Measurements from ENCODE around the gene CSF2. TPM values are rescaled to one million over a fixed set of nuclear protein-coding genes. Genes with fewer than 3 reads are reported as not detected.

The CSF2 gene
- not detected in 2 replicates for total RNA-seq

DNA sequence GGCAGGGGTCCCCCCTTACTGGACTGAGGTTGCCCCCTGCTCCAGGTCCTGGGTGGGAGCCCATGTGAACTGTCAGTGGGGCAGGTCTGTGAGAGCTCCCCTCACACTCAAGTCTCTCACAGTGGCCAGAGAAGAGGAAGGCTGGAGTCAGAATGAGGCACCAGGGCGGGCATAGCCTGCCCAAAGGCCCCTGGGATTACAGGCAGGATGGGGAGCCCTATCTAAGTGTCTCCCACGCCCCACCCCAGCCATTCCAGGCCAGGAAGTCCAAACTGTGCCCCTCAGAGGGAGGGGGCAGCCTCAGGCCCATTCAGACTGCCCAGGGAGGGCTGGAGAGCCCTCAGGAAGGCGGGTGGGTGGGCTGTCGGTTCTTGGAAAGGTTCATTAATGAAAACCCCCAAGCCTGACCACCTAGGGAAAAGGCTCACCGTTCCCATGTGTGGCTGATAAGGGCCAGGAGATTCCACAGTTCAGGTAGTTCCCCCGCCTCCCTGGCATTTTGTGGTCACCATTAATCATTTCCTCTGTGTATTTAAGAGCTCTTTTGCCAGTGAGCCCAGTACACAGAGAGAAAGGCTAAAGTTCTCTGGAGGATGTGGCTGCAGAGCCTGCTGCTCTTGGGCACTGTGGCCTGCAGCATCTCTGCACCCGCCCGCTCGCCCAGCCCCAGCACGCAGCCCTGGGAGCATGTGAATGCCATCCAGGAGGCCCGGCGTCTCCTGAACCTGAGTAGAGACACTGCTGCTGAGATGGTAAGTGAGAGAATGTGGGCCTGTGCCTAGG lies at the start of gene CSF2:
CSF2 (plus strand) TSS at position 559 of the 783 bp plus-strand sequence; CDS start at position 594, 35 bp downstream.
- TF ChIP-seq, protein P1, sequence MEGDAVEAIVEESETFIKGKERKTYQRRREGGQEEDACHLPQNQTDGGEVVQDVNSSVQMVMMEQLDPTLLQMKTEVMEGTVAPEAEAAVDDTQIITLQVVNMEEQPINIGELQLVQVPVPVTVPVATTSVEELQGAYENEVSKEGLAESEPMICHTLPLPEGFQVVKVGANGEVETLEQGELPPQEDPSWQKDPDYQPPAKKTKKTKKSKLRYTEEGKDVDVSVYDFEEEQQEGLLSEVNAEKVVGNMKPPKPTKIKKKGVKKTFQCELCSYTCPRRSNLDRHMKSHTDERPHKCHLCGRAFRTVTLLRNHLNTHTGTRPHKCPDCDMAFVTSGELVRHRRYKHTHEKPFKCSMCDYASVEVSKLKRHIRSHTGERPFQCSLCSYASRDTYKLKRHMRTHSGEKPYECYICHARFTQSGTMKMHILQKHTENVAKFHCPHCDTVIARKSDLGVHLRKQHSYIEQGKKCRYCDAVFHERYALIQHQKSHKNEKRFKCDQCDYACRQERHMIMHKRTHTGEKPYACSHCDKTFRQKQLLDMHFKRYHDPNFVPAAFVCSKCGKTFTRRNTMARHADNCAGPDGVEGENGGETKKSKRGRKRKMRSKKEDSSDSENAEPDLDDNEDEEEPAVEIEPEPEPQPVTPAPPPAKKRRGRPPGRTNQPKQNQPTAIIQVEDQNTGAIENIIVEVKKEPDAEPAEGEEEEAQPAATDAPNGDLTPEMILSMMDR (IDR thresholded peaks at IDR 0.05; ENCODE audit: insufficient read depth, low read length, severe bottlenecking), result no peak
- no peak within 1 kb of the TSS for H3K4me3 ChIP-seq (ENCODE audit: low read depth, low read length)
- peaks cover 3% of the 10 kb centered on the region for H3K27me3 ChIP-seq (ENCODE audit: control insufficient read depth, insufficient read depth, low read length)
- no peak for FAIRE-seq
- no peaks in the 10 kb centered on the region for H3K36me3 ChIP-seq (ENCODE audit: control insufficient read depth, insufficient read depth, low read length)
- peak; percentile 88 for DNase-seq (ENCODE audit: low read depth)

- H3K4me3 ChIP-seq (ENCODE audit: low read depth, low read length), result no peak overlapping the region
- H3K27me3 ChIP-seq (ENCODE audit: control insufficient read depth, insufficient read depth, low read length), result no peaks in the 10 kb centered on the region
- FAIRE-seq, result no peak
- DNase-seq (ENCODE audit: low read depth), result no peak
- TF ChIP-seq, protein P1 (IDR thresholded peaks at IDR 0.05; ENCODE audit: insufficient read depth, low read length, severe bottlenecking), result no peak
- H3K36me3 ChIP-seq (ENCODE audit: control insufficient read depth, insufficient read depth, low read length), result no peaks in the 10 kb centered on the region
These were observed 49.5 kb upstream of the CSF2 start for GRCh38 chr5:132024117-132024435.

DNA sequence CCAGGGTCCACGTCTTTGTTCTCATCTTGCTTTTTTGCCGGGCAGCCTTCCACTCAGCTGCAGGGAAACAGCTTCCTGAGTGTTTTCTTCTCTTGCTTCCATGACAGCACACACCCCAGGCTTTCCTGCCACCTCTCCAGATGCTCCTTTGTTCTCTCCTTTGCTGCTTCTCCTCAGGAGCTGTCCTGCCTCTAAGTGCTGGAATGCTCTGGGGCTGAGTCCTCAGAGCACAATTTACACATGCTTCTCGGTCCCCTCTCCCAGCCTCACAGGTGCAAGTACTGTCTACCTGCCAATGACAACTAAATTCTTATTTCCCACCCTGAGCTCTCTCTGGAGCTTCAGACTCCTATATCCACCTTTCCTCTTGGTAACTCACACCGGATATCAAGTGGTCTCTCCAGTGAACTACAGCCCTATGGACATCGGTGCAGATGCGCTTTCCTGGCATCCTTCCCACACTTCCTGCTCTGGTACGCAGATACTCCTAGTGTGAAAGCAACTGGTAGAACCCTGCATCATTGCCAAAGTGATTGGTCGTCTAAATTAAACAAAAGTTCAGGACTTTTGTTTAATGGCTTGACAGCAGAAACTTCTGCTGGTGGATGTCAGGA lies 48.7 kb upstream of the CSF2 start:
- Histone ChIP-seq H3K27me3 (ENCODE audit: control insufficient read depth, insufficient read depth, low read length) (no peaks in the 10 kb centered on the region), H3K4me3 (ENCODE audit: low read depth, low read length) (no peak overlapping the region), H3K36me3 (ENCODE audit: control insufficient read depth, insufficient read depth, low read length) (no peaks in the 10 kb centered on the region)
- DNase-seq (ENCODE audit: low read depth) (no peak), FAIRE-seq (no peak)
- TF ChIP-seq, protein P1 (IDR thresholded peaks at IDR 0.05; ENCODE audit: insufficient read depth, low read length, severe bottlenecking), result no peak

- TF ChIP-seq, protein P1 (IDR thresholded peaks at IDR 0.05; ENCODE audit: insufficient read depth, low read length, severe bottlenecking), result no peak
- no peak overlapping the region for H3K4me3 ChIP-seq (ENCODE audit: low read depth, low read length)
- peaks cover 2% of the 10 kb centered on the region for H3K27me3 ChIP-seq (ENCODE audit: control insufficient read depth, insufficient read depth, low read length)
- DNase-seq (ENCODE audit: low read depth), result no peak
- H3K36me3 ChIP-seq (ENCODE audit: control insufficient read depth, insufficient read depth, low read length), result no peaks in the 10 kb centered on the region
- no peak for FAIRE-seq
These were observed 48.1 kb upstream of the CSF2 start for GRCh38 chr5:132025403-132025971.

DNA sequence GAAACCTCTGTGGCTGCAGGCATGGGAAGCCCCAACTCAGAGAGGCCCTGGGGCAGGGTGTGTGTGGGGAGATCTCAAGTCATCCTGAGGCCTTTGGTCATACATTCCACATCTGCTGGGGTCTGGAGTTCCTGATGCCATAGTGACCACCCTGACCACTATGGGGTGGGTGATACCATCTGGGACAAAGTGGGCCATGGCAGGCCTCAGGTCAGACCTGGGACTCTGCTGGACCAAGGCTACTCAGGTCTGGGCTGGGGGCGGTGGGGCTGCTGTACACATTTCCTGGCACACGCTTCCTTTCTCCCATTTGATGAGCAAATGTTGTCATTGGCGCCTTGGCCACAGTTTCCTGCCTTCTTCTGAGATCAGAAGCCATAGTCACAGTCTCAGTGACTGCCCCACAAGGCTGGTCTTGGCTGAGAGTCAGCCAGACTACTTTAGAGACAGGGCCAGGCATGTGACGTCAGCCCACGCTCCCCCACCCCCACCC lies 47.0 kb upstream of the CSF2 start:
- no peak for FAIRE-seq
- no peak overlapping the region for H3K4me3 ChIP-seq (ENCODE audit: low read depth, low read length)
- no peaks in the 10 kb centered on the region for H3K36me3 ChIP-seq (ENCODE audit: control insufficient read depth, insufficient read depth, low read length)
- TF ChIP-seq, protein P1 (IDR thresholded peaks at IDR 0.05; ENCODE audit: insufficient read depth, low read length, severe bottlenecking), result no peak
- peaks cover 2% of the 10 kb centered on the region for H3K27me3 ChIP-seq (ENCODE audit: control insufficient read depth, insufficient read depth, low read length)
- no peak for DNase-seq (ENCODE audit: low read depth)

Measured in bronchial epithelial cell (primary cell).